Measurements from ENCODE around the gene MAST4.

DNA sequence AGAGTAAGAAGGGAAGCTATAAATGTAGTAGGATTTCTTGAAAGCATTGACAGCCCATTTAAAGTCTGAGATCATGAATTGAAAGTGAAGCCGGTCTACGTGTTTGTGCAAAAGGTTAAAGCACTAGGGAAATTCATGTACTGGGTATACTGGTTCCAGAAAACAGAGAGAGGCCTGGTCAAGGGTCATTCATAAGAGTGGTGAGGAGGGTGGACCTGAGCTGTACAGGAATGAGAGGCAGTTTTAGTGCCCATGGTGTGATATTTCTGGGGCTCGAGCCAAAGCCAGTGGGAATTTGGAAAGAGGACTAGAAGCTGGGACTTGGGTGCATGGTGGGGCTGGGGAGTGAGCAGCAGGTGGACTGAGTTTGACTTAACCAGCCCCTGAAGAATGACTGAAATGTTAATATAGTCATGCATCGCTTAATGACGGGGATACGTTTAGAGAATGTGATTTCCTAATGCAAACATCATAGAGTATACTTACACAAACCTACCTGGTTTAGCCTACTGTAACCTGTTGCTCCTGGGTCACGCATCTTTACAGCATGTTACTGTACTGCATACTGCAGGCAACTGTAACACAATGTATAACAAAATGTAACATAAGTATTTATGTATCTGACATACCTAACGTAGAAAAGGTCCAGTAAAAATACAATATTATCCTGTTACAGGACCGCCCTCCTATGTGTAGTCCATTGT is 173.0 kb downstream of the MAST4 start:
- TF ChIP-seq FOXP2 (optimal IDR thresholded peaks at IDR 0.05; ENCODE audit: control extremely low read depth, extremely low read length, insufficient read depth): no peak
- no peak for TF ChIP-seq EZH2 (IDR thresholded peaks at IDR 0.05)
- TF ChIP-seq POLR2AphosphoS5 (IDR thresholded peaks at IDR 0.05; ENCODE audit: borderline replicate concordance, low read depth, low read length): no peak

Measured in SK-N-MC (cell line).